Measurements from ENCODE around the gene TOR1B.

GRCh38 chr9:129776566-129776937 is 26.4 kb upstream of the TOR1B start:
- TF ChIP-seq EZH2phosphoT487 (conservative IDR thresholded peaks at IDR 0.05; ENCODE audit: low read length) (no peak), CTCF (IDR thresholded peaks at IDR 0.05; ENCODE audit: insufficient read depth, low read length, poor library complexity, severe bottlenecking) (no peak)
